Activated CD8-positive, alpha-beta memory T cell treated with anti-CD3 and anti-CD28 coated beads, Interleukin-2, amount 50 U/mL, for 1 hour (primary cell): ENCODE measurements around the gene KDR.

Source experiments
- DNase-seq: peaks from one replicate; pipeline ENCODE4 v3.0.0-alpha.2; 2020; ENCODE audit errors: extremely low read depth

KDR gene

GRCh38 chr4:55123791-55124190 is 1.6 kb downstream of the KDR start:
- no peak for DNase-seq

DNA sequence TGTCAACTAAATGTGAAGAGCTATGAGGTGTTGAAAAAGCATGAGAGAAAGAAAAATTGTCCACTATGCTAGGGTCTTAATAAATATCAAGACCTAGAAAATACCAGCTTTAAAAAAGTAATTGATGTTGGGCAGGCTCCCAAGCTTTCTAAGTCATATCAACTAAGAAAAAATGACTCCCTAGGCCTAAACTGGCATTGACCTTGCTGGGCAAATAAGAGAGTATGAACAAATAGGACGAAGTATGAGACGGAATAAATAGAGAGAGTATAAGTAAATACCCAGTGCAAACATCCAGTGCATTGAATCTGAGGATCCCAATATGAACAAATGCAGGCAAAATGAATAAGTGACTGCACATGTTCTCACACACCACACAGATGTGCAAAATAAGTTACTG is 3.2 kb downstream of the KDR start:
- DNase-seq, result no peak

- no peak for DNase-seq
Observed at GRCh38 chr4:55121246-55121645, 4.1 kb downstream of the KDR start.

DNA sequence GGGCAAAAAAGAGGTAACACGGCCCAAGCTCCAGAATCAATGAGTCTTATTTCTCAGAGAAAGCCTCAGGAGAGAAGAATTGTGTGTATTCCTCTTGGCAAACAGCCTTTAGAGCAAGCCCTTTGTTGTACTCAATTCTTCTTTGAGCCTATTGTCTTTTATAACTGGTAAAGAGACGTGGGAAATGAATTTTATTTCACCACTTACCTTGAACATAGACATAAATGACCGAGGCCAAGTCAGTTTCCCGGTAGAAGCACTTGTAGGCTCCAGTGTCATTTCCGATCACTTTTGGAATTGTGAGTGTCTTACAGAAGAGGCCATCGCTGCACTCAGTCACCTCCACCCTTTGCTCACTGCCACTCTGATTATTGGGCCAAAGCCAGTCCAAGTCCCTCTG is 7.0 kb downstream of the KDR start:
- no peak for DNase-seq

DNA sequence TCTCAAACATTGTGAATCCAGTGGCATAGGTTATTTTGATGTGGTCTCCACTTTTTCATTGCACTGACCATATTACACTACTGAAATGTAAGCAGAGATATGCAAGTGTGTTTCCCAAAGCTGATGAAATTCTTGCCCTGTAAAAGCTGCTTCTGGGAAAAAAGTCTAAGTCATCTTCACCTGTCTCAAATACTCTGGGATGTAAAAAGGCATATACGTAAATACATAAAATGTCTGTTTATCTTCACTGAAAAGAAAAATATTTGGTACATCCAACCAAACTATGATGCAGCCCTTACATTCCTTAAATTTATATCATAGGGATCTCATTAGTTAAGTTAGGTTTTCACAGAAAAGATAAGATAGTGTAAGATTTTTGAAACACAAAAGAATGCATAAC is 7.9 kb downstream of the KDR start:
- no peak for DNase-seq

DNA sequence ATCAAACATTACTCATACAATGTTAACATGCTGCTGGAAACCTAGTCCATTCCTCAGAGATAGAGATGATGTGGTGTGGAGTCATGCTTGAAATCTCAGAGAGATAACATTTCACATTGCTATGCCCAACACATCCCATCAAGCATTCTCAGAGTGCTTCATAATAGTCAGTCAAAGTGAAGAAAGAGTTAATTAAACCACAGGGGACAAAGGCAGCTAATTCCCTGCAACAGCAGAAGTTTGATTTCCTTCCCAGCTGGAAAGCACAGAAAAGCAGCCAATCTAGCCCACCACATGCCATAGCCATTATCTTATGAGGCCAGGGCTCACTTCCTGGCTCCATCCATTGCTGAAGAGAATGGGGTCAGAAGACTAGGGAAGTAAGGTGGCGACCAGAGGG is 8.9 kb downstream of the KDR start:
- DNase-seq, result no peak

- DNase-seq, result no peak
Observed at GRCh38 chr4:55111601-55112000, 13.8 kb downstream of the KDR start.

- DNase-seq, result no peak
Observed at GRCh38 chr4:55110131-55110530, 15.3 kb downstream of the KDR start.

DNA sequence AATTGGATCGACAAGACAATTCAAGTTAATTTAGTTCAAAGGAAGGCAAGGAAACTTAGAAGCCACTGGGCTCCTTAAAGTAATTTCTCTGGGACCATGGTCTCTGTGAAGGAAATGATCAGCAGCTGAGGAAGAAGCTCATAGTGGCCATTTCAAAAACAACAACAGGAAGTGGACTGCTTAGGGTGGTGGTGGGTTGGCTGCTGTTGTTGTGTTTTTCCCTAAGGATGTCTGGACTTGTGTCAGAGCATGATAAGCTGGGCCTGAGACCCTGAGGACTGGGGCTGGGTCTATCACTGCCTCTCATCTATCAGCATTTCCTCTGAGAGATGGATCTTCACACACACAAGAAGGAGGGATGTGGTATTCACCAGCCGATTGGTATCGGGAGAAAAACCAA is 18.3 kb downstream of the KDR start:
- DNase-seq, result no peak

- no peak for DNase-seq
Observed at GRCh38 chr4:55103224-55103623, 22.2 kb downstream of the KDR start.

DNA sequence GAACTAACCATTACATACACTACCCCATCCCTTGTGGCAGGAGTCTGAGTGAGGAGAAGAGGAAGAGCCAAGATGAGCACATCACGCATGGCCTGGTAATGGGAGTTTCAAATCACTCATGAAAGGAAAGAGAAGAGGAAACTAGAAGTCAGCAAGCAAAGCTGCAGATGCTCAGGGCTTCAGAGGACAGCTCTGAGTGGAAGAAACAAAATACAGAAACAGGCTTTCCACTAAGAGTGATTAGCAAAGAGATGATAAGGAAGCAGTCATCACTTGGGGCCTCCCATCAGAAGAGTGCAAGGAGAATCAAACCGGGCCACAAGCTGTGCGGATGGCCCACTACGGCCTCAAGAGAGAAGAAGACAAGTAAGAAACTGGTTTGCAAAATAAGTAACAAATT is 25.6 kb downstream of the KDR start:
- no peak for DNase-seq

- no peak for DNase-seq
Observed at GRCh38 chr4:55098456-55099204, 26.8 kb downstream of the KDR start.

- DNase-seq, result no peak
Observed at GRCh38 chr4:55096619-55097018, 28.8 kb downstream of the KDR start.

DNA sequence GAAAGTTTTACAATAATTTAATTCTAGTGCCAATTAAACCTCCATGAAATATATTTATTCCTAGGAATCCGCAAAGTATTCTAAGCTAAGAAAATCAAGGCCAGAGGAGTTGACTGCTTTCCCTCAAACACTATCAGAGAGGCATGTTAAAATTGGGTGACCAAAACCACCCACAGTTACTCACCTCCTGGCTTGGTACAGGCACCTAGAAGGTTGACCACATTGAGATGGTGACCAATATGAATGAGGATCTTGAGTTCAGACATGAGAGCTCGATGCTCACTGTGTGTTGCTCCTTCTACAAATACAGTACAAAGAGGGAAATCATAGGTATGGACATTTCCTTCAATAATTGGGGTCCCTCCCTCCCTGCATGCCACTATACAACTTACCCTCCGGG is 29.4 kb downstream of the KDR start:
- no peak for DNase-seq

DNA sequence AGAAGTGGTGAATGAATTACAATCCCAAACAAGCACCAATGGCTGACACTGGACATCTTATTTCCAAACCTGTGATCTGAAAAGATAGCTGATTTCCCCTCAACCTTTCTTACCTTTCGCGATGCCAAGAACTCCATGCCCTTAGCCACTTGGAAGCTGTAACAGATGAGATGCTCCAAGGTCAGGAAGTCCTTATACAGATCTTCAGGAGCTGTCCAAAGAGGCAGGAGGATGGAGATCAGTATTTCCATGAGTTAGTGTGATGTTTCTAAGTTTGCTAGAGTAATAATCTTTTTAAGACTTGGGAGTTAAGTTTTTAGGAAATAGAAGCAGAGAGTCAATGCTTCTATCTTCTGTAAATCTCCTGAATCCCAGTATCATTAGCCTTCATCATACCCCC is 32.9 kb downstream of the KDR start:
- DNase-seq, result no peak

GRCh38 chr4:55089916-55090315 is 35.5 kb downstream of the KDR start:
- no peak for DNase-seq

DNA sequence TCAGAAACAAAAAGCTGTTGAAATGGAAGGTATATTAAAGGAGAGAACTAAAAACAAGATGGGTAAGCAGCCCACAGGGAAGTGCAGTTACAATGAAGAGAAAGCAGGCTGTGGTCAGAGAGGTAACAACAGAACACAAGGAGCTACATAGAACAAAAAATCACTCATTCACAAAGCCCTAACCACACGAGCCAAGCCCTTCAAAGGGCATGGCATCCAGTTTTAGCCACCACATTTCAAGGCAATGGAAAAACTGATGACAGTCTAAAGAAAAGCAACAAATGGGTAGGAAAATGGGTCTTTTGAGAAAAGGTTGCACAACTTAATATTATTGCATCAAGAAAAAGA is 37.5 kb downstream of the KDR start:
- DNase-seq, result no peak

GRCh38 chr4:55087009-55087912 is 38.1 kb downstream of the KDR start:
- no peak for DNase-seq

DNA sequence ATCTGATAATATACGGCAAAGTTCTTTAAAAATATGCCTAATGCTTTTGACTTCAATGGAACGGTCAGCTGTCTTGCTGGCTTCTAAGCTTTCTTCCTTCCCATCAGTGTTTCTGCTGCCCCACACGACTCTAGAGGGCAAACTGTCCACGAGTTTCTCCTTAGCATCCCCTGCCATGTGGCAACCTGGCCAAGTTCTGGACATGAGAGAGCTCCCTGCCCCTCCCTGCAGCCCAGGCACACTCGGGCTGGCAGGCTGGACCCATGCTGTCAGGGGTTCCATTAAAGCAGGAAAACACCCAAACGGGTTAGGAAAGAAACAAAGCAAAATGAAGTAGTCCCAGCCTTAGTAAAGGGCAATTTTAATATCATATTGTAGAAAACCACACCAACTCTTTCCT is 38.8 kb downstream of the KDR start:
- DNase-seq, result no peak

DNA sequence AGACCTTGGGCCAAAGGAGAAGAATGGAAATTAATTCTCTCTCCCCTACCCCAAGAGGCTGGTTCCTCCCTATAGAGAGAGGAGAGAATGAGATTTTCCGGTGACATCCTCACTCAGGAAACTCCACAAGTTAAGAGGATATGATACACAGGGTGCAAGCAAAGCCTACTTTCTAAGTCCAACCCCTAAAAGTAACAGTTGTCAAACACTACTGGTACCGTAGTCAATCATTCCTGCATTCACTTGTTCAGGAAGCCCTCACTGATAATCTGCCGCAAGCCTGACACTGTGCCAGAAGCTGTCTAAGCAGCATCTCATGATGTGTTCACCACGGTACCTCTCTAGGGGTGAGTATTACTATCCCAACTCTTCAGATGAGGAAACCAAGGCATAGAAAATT is 41.7 kb downstream of the KDR start:
- DNase-seq, result no peak

GRCh38 chr4:55082756-55083155 is 42.6 kb downstream of the KDR start:
- DNase-seq, result no peak

GRCh38 chr4:55080174-55080865 is 45.1 kb downstream of the KDR start:
- no peak for DNase-seq
